Ectodermal cell (in vitro differentiated cells): Measurements from ENCODE around the gene KLRK1.
"Not testable (repeated sequence)": the region's sequence is repeated elsewhere in the genome, so short reads cannot be mapped to it uniquely, and the experiment has no call there.

ENCODE experiments used
- H3K27ac ChIP-seq: 2 replicates; pipeline ENCODE4 v1.7.0; 2013; ENCODE audit warnings: mild to moderate bottlenecking, low read depth, low read length; ENCODE audit not compliant: insufficient read depth, poor library complexity, severe bottlenecking
- H3K27me3 ChIP-seq: 2 replicates; pipeline ENCODE4 v1.7.0; 2013; ENCODE audit warnings: mild to moderate bottlenecking, low read length; ENCODE audit not compliant: insufficient read depth, control insufficient read depth, poor library complexity, severe bottlenecking
- H3K36me3 ChIP-seq: one replicate; pipeline ENCODE4 v1.7.0; 2013; ENCODE audit warnings: low read length; ENCODE audit not compliant: control insufficient read depth, insufficient read depth
- H3K4me1 ChIP-seq: one replicate; pipeline ENCODE4 v1.7.0; 2013; ENCODE audit warnings: low read length; ENCODE audit not compliant: control insufficient read depth, insufficient read depth
- H3K4me3 ChIP-seq: 2 replicates; pipeline ENCODE4 v1.7.0; 2013; ENCODE audit warnings: low read depth, low read length, control low read depth; ENCODE audit not compliant: insufficient read depth
- H3K9me3 ChIP-seq: 2 replicates; pipeline ENCODE4 v1.7.0; 2013; ENCODE audit warnings: mild to moderate bottlenecking, low read length, moderate library complexity; ENCODE audit not compliant: control insufficient read depth
- WGBS, 2 experiments: methylation state at CpG; one replicate each; pipeline ENCODE4 v1.1.7; 2013; ENCODE audit warnings: missing lambda C conversion rate in 2 of 2; 5-methylcytosine and 5-hydroxymethylcytosine counted together

KLRK1 gene

DNA sequence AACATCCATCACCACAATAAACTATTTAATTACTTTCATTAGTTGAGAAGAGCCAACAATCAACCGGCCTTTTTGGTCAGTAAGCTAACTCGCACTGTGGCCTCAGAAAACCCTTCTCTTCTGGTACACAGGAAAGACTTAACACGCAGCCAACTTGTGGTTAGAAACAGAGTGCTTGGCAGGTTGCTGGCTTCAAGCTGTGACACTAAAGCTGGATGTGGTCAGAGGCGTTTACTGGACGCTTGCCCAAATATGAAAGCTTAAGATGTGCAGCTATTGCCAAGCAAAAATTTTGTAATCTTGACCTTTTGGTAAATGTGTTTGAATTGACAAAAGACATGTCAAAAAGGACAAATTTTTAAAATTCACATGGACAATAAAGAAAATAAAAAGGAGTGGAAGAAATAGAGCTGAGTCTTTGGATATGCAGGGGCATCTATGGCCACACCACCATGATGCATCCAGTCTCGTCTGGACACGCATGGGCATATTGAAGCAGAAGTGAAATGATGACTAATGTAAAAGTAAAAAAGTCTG lies 2.6 kb upstream of the KLRK1 start:
- WGBS, 2 experiments: 88% methylated on average over 7 of the region's 7 CpGs
- Histone ChIP-seq H3K27ac (no peak overlapping the region), H3K9me3 (no peaks in the 10 kb centered on the region), H3K27me3 (no peaks in the 10 kb centered on the region), H3K4me3 (no peak overlapping the region), H3K36me3 (no peaks in the 10 kb centered on the region), H3K4me1 (no peaks in the 10 kb centered on the region)

DNA sequence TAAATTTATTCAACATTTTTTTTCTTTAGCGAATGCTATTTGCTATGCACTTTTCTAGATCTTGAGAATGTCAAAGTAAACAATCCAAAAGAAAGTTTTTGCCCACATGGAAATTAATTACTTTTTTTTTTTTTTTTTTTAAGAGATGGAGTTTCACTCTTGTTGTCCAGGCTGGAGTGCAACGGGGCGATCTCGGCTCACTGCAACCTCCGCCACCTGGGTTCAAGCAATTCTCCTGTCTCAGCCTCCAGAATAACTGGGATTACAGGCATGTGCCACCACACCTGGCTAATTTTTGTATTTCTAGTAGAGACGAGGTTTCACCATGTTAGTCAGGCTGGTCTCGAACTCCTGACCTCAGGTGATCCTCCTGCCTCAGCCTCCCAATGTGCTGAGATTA lies 1.1 kb upstream of the KLRK1 start:
- not testable (repeated sequence) for H3K4me3 ChIP-seq, H3K27me3 ChIP-seq, H3K27ac ChIP-seq, H3K4me1 ChIP-seq, H3K9me3 ChIP-seq, H3K36me3 ChIP-seq
- 93 to 96% methylated on average over 6 of the region's 7 CpGs for WGBS, 2 experiments

DNA sequence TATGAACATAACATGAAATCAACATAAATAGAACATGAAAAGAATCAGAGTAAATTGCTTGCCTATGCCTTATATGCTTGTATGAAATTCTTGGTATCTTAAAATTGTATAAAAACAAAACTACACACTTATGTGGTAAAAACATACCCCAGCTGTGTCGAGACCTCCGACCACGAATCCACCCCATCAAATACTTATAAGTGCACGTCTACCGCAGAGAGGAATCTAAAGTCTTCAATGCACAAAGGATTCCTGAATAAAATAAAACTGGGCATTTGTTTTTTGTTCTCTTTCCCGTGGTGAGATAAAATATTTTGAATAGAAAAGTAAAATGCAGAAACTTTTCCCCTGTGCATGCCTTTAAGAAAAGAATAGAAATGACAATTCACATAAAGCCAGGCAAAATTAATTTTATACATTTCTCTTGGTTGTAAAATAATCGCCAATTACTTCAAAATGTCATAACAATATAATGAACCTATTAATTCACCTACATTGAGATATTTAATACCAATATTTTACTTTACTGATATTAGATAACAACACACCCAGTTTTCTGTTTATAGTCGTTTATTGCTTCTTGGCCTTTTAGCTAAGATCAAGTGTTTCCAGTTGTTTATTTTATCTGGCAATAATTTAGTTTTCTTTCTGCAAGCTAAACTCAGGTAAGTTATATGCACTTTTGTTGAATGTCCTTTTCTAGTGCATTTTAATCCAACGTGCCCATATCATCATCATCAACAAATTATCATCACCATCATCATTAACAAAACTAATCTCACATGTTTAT lies 1.0 kb downstream of the KLRK1 start:
- 91 to 98% methylated on average over 7 to 9 of the region's 9 CpGs for WGBS, 2 experiments
- Histone ChIP-seq H3K27me3 (no peaks in the 10 kb centered on the region), H3K36me3 (no peaks in the 10 kb centered on the region)

DNA sequence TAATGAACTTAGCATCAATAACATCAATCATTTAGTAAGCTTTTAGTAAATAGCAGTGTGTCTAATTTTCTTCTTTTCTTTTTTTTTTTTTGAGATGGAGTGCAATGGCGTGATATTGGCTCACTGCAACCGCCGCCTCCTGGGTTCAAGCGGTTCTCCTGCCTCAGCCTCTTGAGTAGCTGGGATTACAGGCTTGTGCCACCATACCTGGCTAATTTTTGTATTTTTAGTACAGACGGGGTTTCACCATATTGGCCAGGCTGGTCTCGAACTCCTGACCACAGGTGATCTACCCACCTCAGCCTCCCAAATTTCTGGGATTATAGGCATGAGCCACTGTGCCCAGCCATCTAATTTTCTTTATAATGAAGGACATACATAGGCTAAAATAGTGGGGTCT lies 2.3 kb downstream of the KLRK1 start:
- H3K4me3 ChIP-seq, H3K4me1 ChIP-seq, H3K36me3 ChIP-seq, H3K9me3 ChIP-seq, H3K27ac ChIP-seq, H3K27me3 ChIP-seq: not testable (repeated sequence)
- 91 to 97% methylated on average over 6 of the region's 6 CpGs for WGBS, 2 experiments

More for the DNA sequence above, 1.0 kb downstream of the KLRK1 start:
- Histone ChIP-seq H3K9me3 (no peaks in the 10 kb centered on the region), H3K27ac (no peak overlapping the region), H3K4me3 (no peak overlapping the region), H3K4me1 (no peaks in the 10 kb centered on the region)

DNA sequence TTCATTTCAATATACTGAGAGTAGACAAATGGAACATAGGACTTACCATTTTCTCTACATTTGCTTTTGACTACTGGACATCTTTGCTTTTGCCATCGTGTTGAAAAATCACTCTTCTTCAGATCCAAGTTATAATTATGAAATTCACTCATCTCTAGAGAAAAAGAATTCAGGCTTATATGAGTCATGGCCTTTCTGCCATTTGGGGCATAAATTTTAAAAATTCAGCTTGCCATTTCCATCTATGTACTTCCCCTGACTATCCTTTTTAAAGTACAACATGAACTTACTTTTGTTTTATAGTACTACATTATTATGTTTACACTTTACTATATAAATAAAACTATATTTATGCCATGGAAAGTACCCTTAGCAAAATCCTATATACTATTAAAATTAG lies 3.0 kb downstream of the KLRK1 start:
- H3K4me3 ChIP-seq: no peak overlapping the region
- WGBS, 2 experiments: 79 to 82% methylated on average over 1 of the region's 1 CpG
- H3K27me3 ChIP-seq: no peaks in the 10 kb centered on the region
- H3K4me1 ChIP-seq: no peaks in the 10 kb centered on the region
- no peaks in the 10 kb centered on the region for H3K36me3 ChIP-seq
- no peaks in the 10 kb centered on the region for H3K9me3 ChIP-seq
- H3K27ac ChIP-seq: no peak overlapping the region

DNA sequence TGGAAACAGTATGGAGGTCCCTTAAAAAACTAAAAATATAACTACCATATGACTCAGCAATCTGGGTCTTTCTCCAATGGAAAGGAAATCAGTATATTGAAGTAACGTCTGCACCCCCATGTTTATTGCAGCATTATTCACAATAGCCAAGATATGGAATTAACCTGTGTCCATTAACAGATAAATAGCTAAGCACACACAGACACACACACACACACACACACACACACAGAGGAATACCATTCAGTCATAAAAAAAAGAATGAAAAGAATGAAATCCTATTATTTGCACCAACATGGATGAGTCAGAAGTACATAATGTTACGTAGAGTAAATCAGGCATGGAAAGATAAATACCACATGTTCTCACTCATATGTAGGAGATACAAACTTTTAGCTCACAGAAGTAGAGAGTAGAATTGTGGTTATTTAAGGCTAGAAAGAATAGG lies 4.7 kb downstream of the KLRK1 start:
- Histone ChIP-seq H3K27me3 (no peaks in the 10 kb centered on the region), H3K4me3 (no peak overlapping the region)
- WGBS, 2 experiments: 88 to 93% methylated on average over 1 to 2 of the region's 2 CpGs

DNA sequence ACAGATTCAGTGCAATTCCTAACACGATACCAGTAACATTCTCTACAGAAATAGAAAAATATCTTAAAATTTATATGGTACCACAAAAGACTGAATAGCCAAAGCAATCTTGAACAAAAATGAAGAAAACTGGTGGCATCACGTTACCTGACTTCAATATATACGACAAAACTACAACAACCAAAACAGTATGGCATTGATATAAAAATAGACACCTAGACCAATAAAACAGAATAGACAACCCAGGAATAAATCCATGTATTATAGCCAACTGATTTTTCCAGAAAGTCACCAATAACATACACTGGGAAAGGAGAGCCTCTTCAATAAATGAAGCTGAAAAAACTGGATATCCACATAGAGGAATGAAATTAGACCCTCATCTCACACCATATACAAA lies 5.7 kb downstream of the KLRK1 start:
- Histone ChIP-seq H3K36me3 (no peaks in the 10 kb centered on the region), H3K4me1 (no peaks in the 10 kb centered on the region), H3K4me3 (no peak overlapping the region), H3K27ac (no peak overlapping the region), H3K27me3 (no peaks in the 10 kb centered on the region), H3K9me3 (no peaks in the 10 kb centered on the region)
- WGBS, 2 experiments: 88 to 100% methylated on average over 3 of the region's 3 CpGs

More for the DNA sequence above, 4.7 kb downstream of the KLRK1 start:
- no peaks in the 10 kb centered on the region for H3K9me3 ChIP-seq
- H3K27ac ChIP-seq: no peak overlapping the region
- H3K36me3 ChIP-seq: no peaks in the 10 kb centered on the region
- H3K4me1 ChIP-seq: no peaks in the 10 kb centered on the region

DNA sequence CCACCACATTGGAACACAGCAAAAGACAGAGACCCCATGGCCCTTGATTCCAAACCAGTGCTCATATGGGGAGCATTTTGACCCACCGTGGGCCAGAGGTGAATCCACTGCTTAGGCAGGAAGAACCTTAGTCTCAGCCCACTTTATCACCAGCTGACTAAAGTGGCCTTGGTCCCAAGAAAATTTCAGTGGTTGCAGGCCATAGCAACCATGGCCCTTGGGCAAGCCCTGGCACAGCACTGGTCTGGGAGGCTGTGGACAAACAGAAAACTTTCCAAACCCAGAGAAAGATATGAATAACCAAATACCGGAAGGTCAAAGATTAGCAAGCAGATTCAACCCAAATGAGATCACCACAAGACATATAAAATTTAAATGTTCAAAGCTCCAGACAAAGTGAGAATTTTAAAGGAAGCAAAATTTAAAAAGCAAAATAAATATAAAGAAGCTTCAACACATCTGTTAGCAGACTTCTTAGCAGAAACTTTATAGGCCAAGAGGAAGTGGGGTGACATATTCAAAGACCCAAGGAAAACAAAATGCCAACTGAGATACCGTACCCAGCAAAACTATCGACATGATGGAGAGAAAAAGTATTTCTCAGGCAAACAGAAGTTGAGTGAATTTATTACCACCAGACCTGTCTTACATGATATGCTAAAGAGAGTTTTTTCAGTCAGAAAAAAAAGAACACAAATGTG lies 7.8 kb downstream of the KLRK1 start:
- no peaks in the 10 kb centered on the region for H3K4me1 ChIP-seq
- 94 to 97% methylated on average over 4 of the region's 4 CpGs for WGBS, 2 experiments
- H3K27ac ChIP-seq: no peak overlapping the region
- H3K4me3 ChIP-seq: no peak overlapping the region
- no peaks in the 10 kb centered on the region for H3K9me3 ChIP-seq
- no peaks in the 10 kb centered on the region for H3K36me3 ChIP-seq
- H3K27me3 ChIP-seq: no peaks in the 10 kb centered on the region

DNA sequence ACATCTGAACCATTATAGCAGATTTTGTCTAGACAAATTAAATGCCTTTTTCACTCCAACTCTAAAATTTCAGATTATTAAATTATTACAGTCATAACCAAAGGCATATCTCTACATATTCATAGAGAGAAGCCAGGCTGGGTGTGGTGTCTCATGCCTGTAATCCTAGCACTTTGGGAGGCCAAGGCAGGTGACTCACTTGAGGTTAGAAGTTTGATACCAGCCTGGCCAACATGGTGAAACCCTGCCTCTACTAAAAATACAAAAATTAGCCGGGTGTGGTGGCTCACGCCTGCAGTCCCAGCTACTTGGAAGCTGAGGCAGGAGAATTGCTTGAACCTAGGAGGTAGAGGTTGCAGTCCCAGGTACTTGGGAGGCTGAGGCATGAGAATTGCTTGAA lies 11.1 kb downstream of the KLRK1 start:
- not testable (repeated sequence) for H3K27ac ChIP-seq, H3K27me3 ChIP-seq, H3K9me3 ChIP-seq, H3K4me3 ChIP-seq, H3K36me3 ChIP-seq, H3K4me1 ChIP-seq
- 91 to 97% methylated on average over 2 of the region's 2 CpGs for WGBS, 2 experiments

DNA sequence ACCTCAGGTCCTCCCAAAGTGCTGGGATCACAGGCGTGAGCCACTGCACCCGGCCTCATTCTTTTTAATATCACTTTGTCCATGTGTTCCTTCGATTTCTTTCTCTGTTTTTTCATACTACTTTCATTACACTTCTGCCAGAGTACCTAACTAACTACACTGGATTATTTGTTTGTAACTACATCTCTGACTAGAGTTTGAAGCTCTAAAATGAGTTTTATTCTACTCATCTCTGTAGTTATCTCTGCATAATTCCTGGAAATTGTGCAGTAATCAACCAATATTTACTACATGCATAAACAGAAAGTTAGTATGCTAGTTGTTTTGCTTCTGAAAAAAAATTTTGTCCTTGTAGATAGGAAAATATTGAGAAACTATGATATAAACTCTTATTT lies 15.2 kb downstream of the KLRK1 start:
- H3K4me1 ChIP-seq: no peaks in the 10 kb centered on the region
- no peaks in the 10 kb centered on the region for H3K9me3 ChIP-seq
- 95 to 96% methylated on average over 3 of the region's 3 CpGs for WGBS, 2 experiments
- no peak overlapping the region for H3K4me3 ChIP-seq
- H3K27ac ChIP-seq: no peak overlapping the region
- H3K27me3 ChIP-seq: no peaks in the 10 kb centered on the region
- no peaks in the 10 kb centered on the region for H3K36me3 ChIP-seq
